Measurements from ENCODE around the gene DEPDC1B.

GRCh38 chr5:60551250-60551649, 148.7 kb downstream of the DEPDC1B start:
- TF ChIP-seq POLR2A (IDR thresholded peaks at IDR 0.05): no peak
- TF ChIP-seq CTCF (IDR thresholded peaks at IDR 0.05): no peak
